Measurements from ENCODE around the gene GRAP2.
A peak's percentile ranks its signal among the peaks of the same experiment; 100 is the strongest.

Gene GRAP2

GRCh38 chr22:39926753-39927152, 25.9 kb downstream of the GRAP2 start:
- DNase-seq: no peak

GRCh38 chr22:39927544-39927943, 26.7 kb downstream of the GRAP2 start:
- no peak for DNase-seq

GRCh38 chr22:39928536-39929520, 27.9 kb downstream of the GRAP2 start:
- DNase-seq: peak; percentile 36

- DNase-seq: no peak
These were observed 30.4 kb downstream of the GRAP2 start for GRCh38 chr22:39931251-39931650.

GRCh38 chr22:39932166-39932565, 31.3 kb downstream of the GRAP2 start:
- no peak for DNase-seq

GRCh38 chr22:39932918-39933649, 32.2 kb downstream of the GRAP2 start:
- peak; percentile 72 for DNase-seq

GRCh38 chr22:39933741-39934140, 32.9 kb downstream of the GRAP2 start:
- DNase-seq: no peak

GRCh38 chr22:39935116-39935515, 34.2 kb downstream of the GRAP2 start:
- no peak for DNase-seq

GRCh38 chr22:39935612-39936011, 34.7 kb downstream of the GRAP2 start:
- no peak for DNase-seq

- DNase-seq: no peak
These were observed 35.8 kb downstream of the GRAP2 start for GRCh38 chr22:39936523-39937145.

- DNase-seq: no peak
These were observed 37.0 kb downstream of the GRAP2 start for GRCh38 chr22:39937906-39938305.

GRCh38 chr22:39938509-39939111, 37.7 kb downstream of the GRAP2 start:
- no peak for DNase-seq

GRCh38 chr22:39939830-39940229, 38.9 kb downstream of the GRAP2 start:
- no peak for DNase-seq

- DNase-seq: no peak
These were observed 39.9 kb downstream of the GRAP2 start for GRCh38 chr22:39940757-39941305.

- DNase-seq: peak; percentile 91
These were observed 40.7 kb downstream of the GRAP2 start for GRCh38 chr22:39941601-39942000.

- peak; percentile 53 for DNase-seq
These were observed 41.8 kb downstream of the GRAP2 start for GRCh38 chr22:39942439-39943230.

GRCh38 chr22:39943337-39943736, 42.5 kb downstream of the GRAP2 start:
- peak; percentile 61 for DNase-seq

GRCh38 chr22:39943953-39944872, 43.3 kb downstream of the GRAP2 start:
- DNase-seq: peak; percentile 23

- no peak for DNase-seq
These were observed 45.2 kb downstream of the GRAP2 start for GRCh38 chr22:39946126-39946502.

GRCh38 chr22:39946503-39947219, 45.8 kb downstream of the GRAP2 start:
- DNase-seq: peak; percentile 79
